Kasumi-1 (cell line): ENCODE data around the gene FNBP1L.

Source experiments
- DNase-seq, 2 experiments: peaks; one replicate each; lab custom pipeline; 2025; lab: John Stamatoyannopoulos, UW

FNBP1L gene

GRCh38 chr1:93489756-93490155, 41.8 kb downstream of the FNBP1L start:
- DNase-seq: no peak

- DNase-seq: peak; percentile 33 to 55
Measured at GRCh38 chr1:93490357-93490756, 42.4 kb downstream of the FNBP1L start.

GRCh38 chr1:93495911-93496310, 48.0 kb downstream of the FNBP1L start:
- no peak for DNase-seq

GRCh38 chr1:93496520-93496919, 48.6 kb downstream of the FNBP1L start:
- no peak for DNase-seq

- no peak for DNase-seq
Measured at GRCh38 chr1:93499075-93499474, 51.2 kb downstream of the FNBP1L start.

- no peak for DNase-seq
Measured at GRCh38 chr1:93499533-93499932, 51.6 kb downstream of the FNBP1L start.

- no peak for DNase-seq
Measured at GRCh38 chr1:93500275-93500674, 52.4 kb downstream of the FNBP1L start.

GRCh38 chr1:93501399-93501798, 53.5 kb downstream of the FNBP1L start:
- DNase-seq: no peak

GRCh38 chr1:93501829-93502369, 54.0 kb downstream of the FNBP1L start:
- no peak for DNase-seq

- no peak for DNase-seq
Measured at GRCh38 chr1:93502571-93502970, 54.7 kb downstream of the FNBP1L start.

- no peak for DNase-seq
Measured at GRCh38 chr1:93503163-93503562, 55.2 kb downstream of the FNBP1L start.

- DNase-seq: no peak
Measured at GRCh38 chr1:93503816-93504215, 55.9 kb downstream of the FNBP1L start.

- no peak for DNase-seq
Measured at GRCh38 chr1:93504247-93505033, 56.5 kb downstream of the FNBP1L start.

GRCh38 chr1:93506126-93506525, 58.2 kb downstream of the FNBP1L start:
- peak; percentile 65 to 78 for DNase-seq

- DNase-seq: no peak
Measured at GRCh38 chr1:93516164-93516563, 68.2 kb downstream of the FNBP1L start.

- DNase-seq: no peak
Measured at GRCh38 chr1:93518516-93518915, 70.6 kb downstream of the FNBP1L start.

- DNase-seq: no peak
Measured at GRCh38 chr1:93519199-93519829, 71.4 kb downstream of the FNBP1L start.

- DNase-seq: no peak
Measured at GRCh38 chr1:93521618-93522017, 73.7 kb downstream of the FNBP1L start.

- DNase-seq: no peak
Measured at GRCh38 chr1:93522721-93523120, 74.8 kb downstream of the FNBP1L start.

GRCh38 chr1:93525431-93525830, 77.5 kb downstream of the FNBP1L start:
- DNase-seq: no peak

GRCh38 chr1:93526431-93526830, 78.5 kb downstream of the FNBP1L start:
- no peak for DNase-seq

GRCh38 chr1:93528412-93528811, 80.5 kb downstream of the FNBP1L start:
- DNase-seq: peak; percentile 77 to 80

- DNase-seq: no peak
Measured at GRCh38 chr1:93531193-93531592, 83.3 kb downstream of the FNBP1L start.
